Uterus (tissue), 4 donors: Measurements from ENCODE around the gene FEM1C. TPM values are rescaled to one million over a fixed set of nuclear protein-coding genes. Genes with fewer than 3 reads are reported as not detected.

Experiments used
- DNase-seq, 2 donors: peaks; one replicate each; pipeline ENCODE4 v3.0.0-alpha.2; 2019 to 2020
- H3K27ac ChIP-seq, 2 donors: fragments of 200-600 bp; sonication (generic); 1 replicate in 1 of 2; 2 replicates in 1 of 2; pipeline ENCODE4 v1.5.1; 2016 to 2018
- H3K27me3 ChIP-seq, 2 donors: fragments of 200-600 bp; sonication (generic); one replicate each; pipeline ENCODE4 v1.5.1; 2018 to 2019; ENCODE audit warnings: control low read depth in 1 of 2
- H3K36me3 ChIP-seq, 2 donors: fragments of 200-600 bp; sonication (generic); one replicate each; pipeline ENCODE4 v1.5.1; 2019; ENCODE audit warnings: control low read depth in 1 of 2
- H3K4me1 ChIP-seq, 2 donors: fragments of 200-600 bp; sonication (generic); one replicate each; pipeline ENCODE4 v1.5.1; 2018 to 2019; ENCODE audit warnings: control low read depth in 1 of 2
- H3K4me3 ChIP-seq, 2 donors: fragments of 200-600 bp; sonication (generic); 1 replicate in 1 of 2; 2 replicates in 1 of 2; pipeline ENCODE4 v1.5.1; 2018 to 2019; ENCODE audit warnings: mild to moderate bottlenecking in 1 of 2
- H3K9me3 ChIP-seq, 2 donors: fragments of 200-600 bp; sonication (generic); one replicate each; pipeline ENCODE4 v1.5.1; 2019; ENCODE audit warnings: control low read depth in 1 of 2
- POLR2A ChIP-seq, 2 donors: fragments of 450-650 bp; IDR thresholded peaks; one replicate each; pipeline ENCODE4 v1.6.1; 2016; ENCODE audit warnings: antibody characterized with exemption in 2 of 2, mild to moderate bottlenecking in 1 of 2, moderate library complexity in 1 of 2
- intact Hi-C: fragments of 100-400 bp; cut with DNase I; formaldehyde crosslinking; loops from one replicate; pipeline ENCODE4 v1.15.1; 2023; ENCODE audit warnings: low total_unique reads
- total RNA-seq, 4 donors: library from RNA; depleted of rRNA in 3 of 4; stranded (reverse); fragments of >200 nt in 3 of 4; gene quantifications; one replicate each; pipeline versions ENCODE4 v1.1.0 to v1.2.4, GENCODE V29; 2014 to 2023
- TF ChIP-seq, protein P1 (sequence below), 4 experiments: fragments of 200-600 bp in 2 of 4; fragments of 450-650 bp in 2 of 4; sonication (generic) in 2 of 4; IDR thresholded peaks; one replicate each; pipeline ENCODE4 v1.5.1; 2016 to 2019; ENCODE audit warnings: antibody characterized with exemption in 4 of 4, mild to moderate bottlenecking in 2 of 4, moderate library complexity in 1 of 4
- donor health status: DM: yes; HTN: yes; CAD: no.

Gene FEM1C
- total RNA-seq, 4 donors from 2014 or later = 10.8 to 73.3 (median 22.4) TPM

GRCh38 chr5:115584501-115584900, 39.9 kb upstream of the FEM1C start:
- no peaks in the 10 kb centered on the region for H3K27me3 ChIP-seq
- intact Hi-C loops = no loop called here
- no peak overlapping the region for H3K27ac ChIP-seq
- no peak for TF ChIP-seq POLR2A (IDR thresholded peaks at IDR 0.05)
- TF ChIP-seq, protein P1, sequence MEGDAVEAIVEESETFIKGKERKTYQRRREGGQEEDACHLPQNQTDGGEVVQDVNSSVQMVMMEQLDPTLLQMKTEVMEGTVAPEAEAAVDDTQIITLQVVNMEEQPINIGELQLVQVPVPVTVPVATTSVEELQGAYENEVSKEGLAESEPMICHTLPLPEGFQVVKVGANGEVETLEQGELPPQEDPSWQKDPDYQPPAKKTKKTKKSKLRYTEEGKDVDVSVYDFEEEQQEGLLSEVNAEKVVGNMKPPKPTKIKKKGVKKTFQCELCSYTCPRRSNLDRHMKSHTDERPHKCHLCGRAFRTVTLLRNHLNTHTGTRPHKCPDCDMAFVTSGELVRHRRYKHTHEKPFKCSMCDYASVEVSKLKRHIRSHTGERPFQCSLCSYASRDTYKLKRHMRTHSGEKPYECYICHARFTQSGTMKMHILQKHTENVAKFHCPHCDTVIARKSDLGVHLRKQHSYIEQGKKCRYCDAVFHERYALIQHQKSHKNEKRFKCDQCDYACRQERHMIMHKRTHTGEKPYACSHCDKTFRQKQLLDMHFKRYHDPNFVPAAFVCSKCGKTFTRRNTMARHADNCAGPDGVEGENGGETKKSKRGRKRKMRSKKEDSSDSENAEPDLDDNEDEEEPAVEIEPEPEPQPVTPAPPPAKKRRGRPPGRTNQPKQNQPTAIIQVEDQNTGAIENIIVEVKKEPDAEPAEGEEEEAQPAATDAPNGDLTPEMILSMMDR (IDR thresholded peaks at IDR 0.05) = no peak
- H3K9me3 ChIP-seq = no peaks in the 10 kb centered on the region
- H3K4me1 ChIP-seq = no peaks in the 10 kb centered on the region
- no peaks in the 10 kb centered on the region for H3K36me3 ChIP-seq
- no peak overlapping the region for H3K4me3 ChIP-seq
- no peak for DNase-seq

- intact Hi-C loops = no loop called here
Measured at GRCh38 chr5:115583474-115583873, 38.9 kb upstream of the FEM1C start.

DNA sequence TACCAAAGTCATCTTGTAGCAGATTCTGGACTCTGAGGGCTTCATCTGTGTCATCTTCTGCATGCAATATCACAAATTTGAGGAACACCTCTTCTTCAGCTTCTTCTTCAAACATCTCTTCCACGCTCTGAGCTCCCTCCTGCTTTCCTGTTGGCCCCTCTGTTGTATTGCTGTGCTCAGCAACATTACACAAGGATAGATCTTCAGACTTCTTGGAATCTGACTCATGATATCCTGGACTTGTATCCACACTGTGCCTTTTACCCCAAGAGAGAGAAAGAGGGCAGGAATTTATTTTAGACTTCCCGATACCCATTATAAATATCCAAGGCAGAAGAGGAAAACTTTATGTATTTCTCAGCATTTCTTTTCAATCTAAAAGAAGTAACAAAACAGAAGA, 36.4 kb upstream of the FEM1C start:
- no peaks in the 10 kb centered on the region for H3K27me3 ChIP-seq
- H3K4me3 ChIP-seq = no peak overlapping the region
- intact Hi-C loops = no loop called here
- TF ChIP-seq POLR2A (IDR thresholded peaks at IDR 0.05) = no peak
- TF ChIP-seq, protein P1 (IDR thresholded peaks at IDR 0.05) = no peak
- H3K4me1 ChIP-seq = no peaks in the 10 kb centered on the region
- H3K36me3 ChIP-seq = no peaks in the 10 kb centered on the region
- no peaks in the 10 kb centered on the region for H3K9me3 ChIP-seq
- H3K27ac ChIP-seq = no peak overlapping the region
- DNase-seq = no peak

More at GRCh38 chr5:115583474-115583873, 38.9 kb upstream of the FEM1C start:
- Histone ChIP-seq H3K36me3 (no peaks in the 10 kb centered on the region), H3K9me3 (no peaks in the 10 kb centered on the region), H3K27ac (no peak overlapping the region), H3K4me3 (no peak overlapping the region), H3K4me1 (no peaks in the 10 kb centered on the region), H3K27me3 (no peaks in the 10 kb centered on the region)
- TF ChIP-seq POLR2A (IDR thresholded peaks at IDR 0.05) = no peak
- TF ChIP-seq, protein P1 (IDR thresholded peaks at IDR 0.05) = no peak
- DNase-seq = no peak

DNA sequence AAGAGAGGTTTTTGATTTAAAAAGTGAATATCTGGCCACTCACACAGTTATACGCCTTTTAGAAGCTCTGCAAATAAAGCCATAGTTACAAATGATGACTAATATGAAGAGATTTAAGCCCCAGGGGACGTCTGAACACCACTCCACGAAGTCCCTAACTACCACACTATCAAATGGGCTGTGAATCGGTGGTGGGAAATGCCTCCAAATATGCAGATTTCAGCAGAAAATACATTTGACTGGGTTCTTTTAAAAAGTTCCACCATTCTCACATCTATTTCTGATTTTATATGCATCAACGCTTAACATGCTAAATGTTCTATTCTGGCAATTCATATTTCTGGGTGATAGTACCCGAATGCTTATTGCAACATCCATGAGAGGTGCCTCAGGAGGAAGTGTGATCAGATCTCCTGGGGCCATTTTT, 35.2 kb upstream of the FEM1C start:
- Histone ChIP-seq H3K27me3 (no peaks in the 10 kb centered on the region), H3K27ac (no peak overlapping the region), H3K4me1 (no peaks in the 10 kb centered on the region), H3K4me3 (no peak overlapping the region), H3K9me3 (no peaks in the 10 kb centered on the region), H3K36me3 (no peaks in the 10 kb centered on the region)
- no peak for TF ChIP-seq POLR2A (IDR thresholded peaks at IDR 0.05)
- TF ChIP-seq, protein P1 (IDR thresholded peaks at IDR 0.05) = no peak
- intact Hi-C loops = no loop called here
- DNase-seq = no peak

GRCh38 chr5:115579216-115579615, 34.6 kb upstream of the FEM1C start:
- Histone ChIP-seq H3K27me3 (no peaks in the 10 kb centered on the region), H3K4me1 (no peaks in the 10 kb centered on the region), H3K36me3 (no peaks in the 10 kb centered on the region), H3K4me3 (no peak overlapping the region), H3K9me3 (no peaks in the 10 kb centered on the region), H3K27ac (no peak overlapping the region)
- no peak for DNase-seq
- TF ChIP-seq, protein P1 (IDR thresholded peaks at IDR 0.05) = no peak
- no peak for TF ChIP-seq POLR2A (IDR thresholded peaks at IDR 0.05)
- intact Hi-C loops = no loop called here
